ENCODE results near the gene CSNK1G1. TPM values are rescaled to one million over a fixed set of nuclear protein-coding genes. Genes with fewer than 3 reads are reported as not detected.

The CSNK1G1 gene
- total RNA-seq, 2 donors from 2014 or later, result 3.5 to 4.8 TPM

- H3K4me1 ChIP-seq, result peaks cover 0 to 10% of the 10 kb centered on the region in 2 donors
- H3K27me3 ChIP-seq, result no peaks in the 10 kb centered on the region
- TF ChIP-seq, protein P1, sequence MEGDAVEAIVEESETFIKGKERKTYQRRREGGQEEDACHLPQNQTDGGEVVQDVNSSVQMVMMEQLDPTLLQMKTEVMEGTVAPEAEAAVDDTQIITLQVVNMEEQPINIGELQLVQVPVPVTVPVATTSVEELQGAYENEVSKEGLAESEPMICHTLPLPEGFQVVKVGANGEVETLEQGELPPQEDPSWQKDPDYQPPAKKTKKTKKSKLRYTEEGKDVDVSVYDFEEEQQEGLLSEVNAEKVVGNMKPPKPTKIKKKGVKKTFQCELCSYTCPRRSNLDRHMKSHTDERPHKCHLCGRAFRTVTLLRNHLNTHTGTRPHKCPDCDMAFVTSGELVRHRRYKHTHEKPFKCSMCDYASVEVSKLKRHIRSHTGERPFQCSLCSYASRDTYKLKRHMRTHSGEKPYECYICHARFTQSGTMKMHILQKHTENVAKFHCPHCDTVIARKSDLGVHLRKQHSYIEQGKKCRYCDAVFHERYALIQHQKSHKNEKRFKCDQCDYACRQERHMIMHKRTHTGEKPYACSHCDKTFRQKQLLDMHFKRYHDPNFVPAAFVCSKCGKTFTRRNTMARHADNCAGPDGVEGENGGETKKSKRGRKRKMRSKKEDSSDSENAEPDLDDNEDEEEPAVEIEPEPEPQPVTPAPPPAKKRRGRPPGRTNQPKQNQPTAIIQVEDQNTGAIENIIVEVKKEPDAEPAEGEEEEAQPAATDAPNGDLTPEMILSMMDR (IDR thresholded peaks at IDR 0.05), result no peak
- H3K4me3 ChIP-seq, result no peak overlapping the region
- H3K36me3 ChIP-seq, result peaks cover 10% of the 10 kb centered on the region
- no peak overlapping the region for H3K27ac ChIP-seq
- no peak for DNase-seq (ENCODE audit: low spot score)
- H3K9me3 ChIP-seq, result no peaks in the 10 kb centered on the region
Measured at GRCh38 chr15:64216730-64217428, 139.1 kb downstream of the CSNK1G1 start.

GRCh38 chr15:64216196-64216595 lies 139.8 kb downstream of the CSNK1G1 start:
- DNase-seq (ENCODE audit: low spot score), result no peak
- H3K27ac ChIP-seq, result no peak overlapping the region
- H3K36me3 ChIP-seq, result peaks cover 10% of the 10 kb centered on the region
- H3K9me3 ChIP-seq, result no peaks in the 10 kb centered on the region
- H3K4me1 ChIP-seq, result peaks cover 0 to 10% of the 10 kb centered on the region in 2 donors
- TF ChIP-seq, protein P1 (IDR thresholded peaks at IDR 0.05), result no peak
- H3K4me3 ChIP-seq, result no peak overlapping the region
- H3K27me3 ChIP-seq, result no peaks in the 10 kb centered on the region

- peaks cover 0 to 10% of the 10 kb centered on the region in 2 donors for H3K4me1 ChIP-seq
- H3K4me3 ChIP-seq, result no peak overlapping the region
- H3K36me3 ChIP-seq, result peaks cover 10% of the 10 kb centered on the region
- TF ChIP-seq, protein P1 (IDR thresholded peaks at IDR 0.05), result no peak
- no peaks in the 10 kb centered on the region for H3K9me3 ChIP-seq
- H3K27me3 ChIP-seq, result no peaks in the 10 kb centered on the region
- DNase-seq (ENCODE audit: low spot score), result no peak
- no peak overlapping the region for H3K27ac ChIP-seq
Measured at GRCh38 chr15:64213646-64214045, 142.3 kb downstream of the CSNK1G1 start.

DNA sequence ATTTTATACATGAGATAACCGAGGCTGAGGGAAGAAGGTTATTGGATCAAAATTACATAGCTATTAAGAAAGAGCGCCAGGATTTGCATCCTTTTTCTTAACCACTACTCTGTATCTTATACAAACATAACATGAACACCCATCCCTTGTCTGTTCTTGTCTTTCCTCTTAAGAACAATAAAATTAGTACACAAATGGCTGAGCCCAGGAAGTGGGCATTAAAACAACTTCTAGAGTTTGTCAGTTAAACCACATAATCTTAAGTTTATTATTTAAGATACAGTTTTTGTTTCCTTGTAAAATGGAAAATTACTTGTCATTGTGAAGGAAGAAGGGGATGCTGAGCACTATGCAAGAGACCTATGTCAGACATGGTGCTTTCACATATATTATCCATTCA lies 144.3 kb downstream of the CSNK1G1 start:
- Histone ChIP-seq H3K27me3 (no peaks in the 10 kb centered on the region), H3K27ac (no peak overlapping the region), H3K36me3 (peaks cover 10% of the 10 kb centered on the region), H3K4me3 (no peak overlapping the region), H3K9me3 (no peaks in the 10 kb centered on the region), H3K4me1 (peaks cover 0 to 3% of the 10 kb centered on the region in 2 donors)
- no peak for DNase-seq (ENCODE audit: low spot score)
- TF ChIP-seq, protein P1 (IDR thresholded peaks at IDR 0.05), result no peak

DNA sequence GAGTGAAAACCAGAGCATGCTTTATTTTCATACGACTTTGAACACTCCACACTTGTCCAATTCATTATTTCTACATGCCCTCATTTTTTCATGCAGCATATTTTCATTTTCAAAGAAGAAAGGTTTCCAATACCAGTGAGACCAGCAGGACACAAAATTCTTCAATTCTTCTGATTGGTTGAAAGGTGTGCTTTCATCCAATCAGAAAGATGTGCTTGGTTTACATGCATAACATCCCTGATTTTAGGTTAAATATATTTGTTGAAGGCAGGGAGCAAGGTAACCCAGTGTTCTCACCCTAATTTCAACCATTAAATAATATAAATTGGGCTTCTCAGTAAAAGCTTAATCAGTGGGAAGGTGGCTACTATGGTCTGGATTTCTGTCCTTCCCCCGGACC lies 145.6 kb downstream of the CSNK1G1 start:
- TF ChIP-seq, protein P1 (IDR thresholded peaks at IDR 0.05), result no peak
- Histone ChIP-seq H3K36me3 (peaks cover 10% of the 10 kb centered on the region), H3K27me3 (no peaks in the 10 kb centered on the region), H3K9me3 (no peaks in the 10 kb centered on the region), H3K27ac (no peak overlapping the region), H3K4me1 (no peaks in the 10 kb centered on the region), H3K4me3 (no peak overlapping the region)
- no peak for DNase-seq (ENCODE audit: low spot score)
